ENCODE data around the gene MATCAP1. TPM values are rescaled to one million over a fixed set of nuclear protein-coding genes. Genes with fewer than 3 reads are reported as not detected.

Gene MATCAP1
- polyA plus RNA-seq, 1 donor (not counting 4 experiments of a cell fraction or from before 2014, with no cell fraction given) = 13.3 TPM

- Histone ChIP-seq H3K79me2 (ENCODE audit: control insufficient read depth, insufficient read depth, low read length) (peaks cover 19% of the 10 kb centered on the region), H3K9me3 (ENCODE audit: control insufficient read depth, low read depth, low read length) (no peaks in the 10 kb centered on the region), H3K9me1 (ENCODE audit: control insufficient read depth, extremely low read depth, insufficient read depth, low read length) (no peaks in the 10 kb centered on the region), H3K4me1 (ENCODE audit: control insufficient read depth, extremely low read depth, insufficient read depth, low read length) (peaks cover 17% of the 10 kb centered on the region), H3K4me2 (ENCODE audit: control insufficient read depth, extremely low read depth, insufficient read depth, low read depth, low read length) (no peak overlapping the region), H3K4me3 (ENCODE audit: control insufficient read depth in 2 of 3, extremely low read depth in 1 of 3, insufficient read depth in 2 of 3, low read depth in 1 of 3, low read length in 3 of 3) (no peak overlapping the region), H2AFZ (ENCODE audit: control insufficient read depth, low read length) (no peak overlapping the region), H3K27me3 (ENCODE audit: control insufficient read depth, extremely low read depth, insufficient read depth, low read length) (no peaks in the 10 kb centered on the region), H3K36me3 (ENCODE audit: control insufficient read depth in 2 of 2, extremely low read depth in 1 of 2, insufficient read depth in 2 of 2, low read length in 2 of 2) (peaks cover 5 to 10% of the 10 kb centered on the region in 2 experiments), H4K20me1 (ENCODE audit: control insufficient read depth, extremely low read depth, insufficient read depth, low read length) (no peaks in the 10 kb centered on the region), H3K27ac (ENCODE audit: control insufficient read depth, insufficient read depth, low read length) (no peak overlapping the region), H3K9ac (ENCODE audit: control insufficient read depth, extremely low read depth, insufficient read depth, low read length) (no peak overlapping the region)
- DNase-seq (ENCODE audit: low read depth, low spot score) = no peak
- FAIRE-seq = no peak
- dilution Hi-C loops (cut with MboI; ENCODE audit: extremely low pct_ligation_motif_present, low sequenced_read_pairs) = no loop called here
- TF ChIP-seq CTCF (optimal IDR thresholded peaks at IDR 0.05 in 1 of 3, IDR thresholded peaks at IDR 0.05 in 1 of 3, conservative IDR thresholded peaks at IDR 0.05 in 1 of 3; ENCODE audit: extremely low read depth in 1 of 3, insufficient read depth in 2 of 3, low read length in 3 of 3) (no peak), EZH2 (IDR thresholded peaks at IDR 0.05; ENCODE audit: low read length) (no peak)
Observed at GRCh38 chr16:67223992-67224391, 40.2 kb upstream of the MATCAP1 start.

GRCh38 chr16:67216612-67217490 lies 33.1 kb upstream of the MATCAP1 start:
- FAIRE-seq (no peak), DNase-seq (ENCODE audit: low read depth, low spot score) (no peak)
- no peaks in the 10 kb centered on the region for H4K20me1 ChIP-seq (ENCODE audit: control insufficient read depth, extremely low read depth, insufficient read depth, low read length)
- dilution Hi-C loops (cut with MboI; ENCODE audit: extremely low pct_ligation_motif_present, low sequenced_read_pairs) = no loop called here
- no peak overlapping the region for H3K4me2 ChIP-seq (ENCODE audit: control insufficient read depth, extremely low read depth, insufficient read depth, low read depth, low read length)
- no peak overlapping the region for H3K4me3 ChIP-seq (ENCODE audit: control insufficient read depth in 2 of 3, extremely low read depth in 1 of 3, insufficient read depth in 2 of 3, low read depth in 1 of 3, low read length in 3 of 3)
- H3K9me1 ChIP-seq (ENCODE audit: control insufficient read depth, extremely low read depth, insufficient read depth, low read length) = no peaks in the 10 kb centered on the region
- no peaks in the 10 kb centered on the region for H3K27me3 ChIP-seq (ENCODE audit: control insufficient read depth, extremely low read depth, insufficient read depth, low read length)
- TF ChIP-seq EZH2 (IDR thresholded peaks at IDR 0.05; ENCODE audit: low read length) = no peak
- TF ChIP-seq CTCF (optimal IDR thresholded peaks at IDR 0.05 in 1 of 3, IDR thresholded peaks at IDR 0.05 in 1 of 3, conservative IDR thresholded peaks at IDR 0.05 in 1 of 3; ENCODE audit: extremely low read depth in 1 of 3, insufficient read depth in 2 of 3, low read length in 3 of 3) = no peak
- H2AFZ ChIP-seq (ENCODE audit: control insufficient read depth, low read length) = no peak overlapping the region
- H3K4me1 ChIP-seq (ENCODE audit: control insufficient read depth, extremely low read depth, insufficient read depth, low read length) = peaks cover 15% of the 10 kb centered on the region
- H3K9me3 ChIP-seq (ENCODE audit: control insufficient read depth, low read depth, low read length) = no peaks in the 10 kb centered on the region
- H3K27ac ChIP-seq (ENCODE audit: control insufficient read depth, insufficient read depth, low read length) = no peak overlapping the region
- no peaks in the 10 kb centered on the region for H3K79me2 ChIP-seq (ENCODE audit: control insufficient read depth, insufficient read depth, low read length)
- H3K9ac ChIP-seq (ENCODE audit: control insufficient read depth, extremely low read depth, insufficient read depth, low read length) = no peak overlapping the region
- H3K36me3 ChIP-seq (ENCODE audit: control insufficient read depth in 2 of 2, extremely low read depth in 1 of 2, insufficient read depth in 2 of 2, low read length in 2 of 2) = peaks cover 0 to 1% of the 10 kb centered on the region in 2 experiments
